GM12865 (cell line): ENCODE results near the gene TRABD2B.

Source experiments
- DNase-seq: peaks from one replicate; pipeline ENCODE4 v3.0.0; 2010; ENCODE audit warnings: low read depth
- H3K4me3 ChIP-seq: 2 replicates; pipeline ENCODE4 v1.5.1; 2011; ENCODE audit warnings: mild to moderate bottlenecking, low read depth, low read length, control low read depth
- TF ChIP-seq, protein P1 (sequence below): IDR thresholded peaks from 2 replicates; pipeline ENCODE4 v1.5.1; 2011; ENCODE audit warnings: low read length, control low read depth, low read depth, inconsistent platforms; ENCODE audit not compliant: insufficient read depth; ENCODE audit errors: missing control alignments

TRABD2B gene

DNA sequence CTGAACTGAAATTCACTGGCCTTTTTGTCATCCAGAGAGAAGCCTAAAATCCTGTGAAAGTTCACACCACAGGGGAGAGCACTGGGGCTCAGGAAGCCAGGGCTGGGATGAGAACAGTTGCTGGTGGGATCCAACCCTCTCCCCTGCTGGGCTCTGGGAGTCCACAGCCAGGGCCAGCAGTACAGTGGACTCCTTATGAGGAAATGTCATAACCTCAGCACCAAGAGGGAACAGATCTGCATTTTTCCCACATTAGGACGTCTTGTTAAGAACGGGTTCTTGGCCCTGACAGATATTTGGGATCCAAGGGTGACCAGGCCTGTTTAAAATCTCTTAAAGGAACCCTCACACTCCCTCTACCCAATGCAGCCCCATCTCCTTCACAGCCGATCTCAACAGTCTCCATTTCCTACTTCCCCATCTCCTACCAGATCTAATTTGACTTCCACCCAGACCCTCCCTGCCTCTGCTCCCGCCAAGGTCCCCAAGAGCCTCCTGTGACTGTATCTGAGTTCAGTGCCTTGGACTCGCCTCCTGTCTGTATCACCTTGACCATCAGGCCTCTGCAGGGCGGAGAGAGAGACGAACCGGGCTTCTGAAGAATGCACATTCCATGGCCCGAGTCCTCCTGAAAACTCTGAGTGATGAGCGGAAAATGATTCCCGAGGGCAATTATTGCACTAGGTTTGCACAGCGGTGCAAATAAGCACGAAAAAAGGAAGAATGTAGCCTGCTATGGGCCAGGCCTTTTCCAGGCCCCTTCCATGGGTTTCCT is 159.9 kb downstream of the TRABD2B start:
- no peak for DNase-seq
- TF ChIP-seq, protein P1, sequence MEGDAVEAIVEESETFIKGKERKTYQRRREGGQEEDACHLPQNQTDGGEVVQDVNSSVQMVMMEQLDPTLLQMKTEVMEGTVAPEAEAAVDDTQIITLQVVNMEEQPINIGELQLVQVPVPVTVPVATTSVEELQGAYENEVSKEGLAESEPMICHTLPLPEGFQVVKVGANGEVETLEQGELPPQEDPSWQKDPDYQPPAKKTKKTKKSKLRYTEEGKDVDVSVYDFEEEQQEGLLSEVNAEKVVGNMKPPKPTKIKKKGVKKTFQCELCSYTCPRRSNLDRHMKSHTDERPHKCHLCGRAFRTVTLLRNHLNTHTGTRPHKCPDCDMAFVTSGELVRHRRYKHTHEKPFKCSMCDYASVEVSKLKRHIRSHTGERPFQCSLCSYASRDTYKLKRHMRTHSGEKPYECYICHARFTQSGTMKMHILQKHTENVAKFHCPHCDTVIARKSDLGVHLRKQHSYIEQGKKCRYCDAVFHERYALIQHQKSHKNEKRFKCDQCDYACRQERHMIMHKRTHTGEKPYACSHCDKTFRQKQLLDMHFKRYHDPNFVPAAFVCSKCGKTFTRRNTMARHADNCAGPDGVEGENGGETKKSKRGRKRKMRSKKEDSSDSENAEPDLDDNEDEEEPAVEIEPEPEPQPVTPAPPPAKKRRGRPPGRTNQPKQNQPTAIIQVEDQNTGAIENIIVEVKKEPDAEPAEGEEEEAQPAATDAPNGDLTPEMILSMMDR = no peak
- H3K4me3 ChIP-seq = no peak overlapping the region

DNA sequence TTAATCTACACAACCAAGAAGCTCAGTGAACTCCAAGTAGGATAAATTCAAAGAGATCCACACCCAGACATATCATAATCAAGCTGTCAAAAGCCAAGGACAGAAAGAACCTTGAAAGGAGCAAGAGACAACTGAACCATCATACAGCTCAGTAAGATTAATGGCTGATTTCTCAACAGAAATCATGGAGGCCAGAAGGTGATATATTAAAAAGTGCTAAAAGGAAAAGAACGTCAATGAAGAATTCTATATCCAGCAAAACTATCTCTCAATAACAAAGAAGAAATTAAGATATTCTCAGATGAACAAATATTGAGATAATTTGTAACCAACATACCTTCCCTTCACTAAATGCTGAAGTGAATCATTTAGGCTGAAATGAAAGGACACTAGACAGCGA is 161.8 kb downstream of the TRABD2B start:
- H3K4me3 ChIP-seq = no peak overlapping the region
- no peak for DNase-seq
- TF ChIP-seq, protein P1 = no peak

GRCh38 chr1:47834326-47834725 is 162.9 kb downstream of the TRABD2B start:
- no peak for DNase-seq
- TF ChIP-seq, protein P1 = no peak

GRCh38 chr1:47830641-47831333 is 166.4 kb downstream of the TRABD2B start:
- H3K4me3 ChIP-seq = no peak overlapping the region
- TF ChIP-seq, protein P1 = no peak
- DNase-seq = no peak

More at GRCh38 chr1:47834326-47834725, 162.9 kb downstream of the TRABD2B start:
- no peak overlapping the region for H3K4me3 ChIP-seq

DNA sequence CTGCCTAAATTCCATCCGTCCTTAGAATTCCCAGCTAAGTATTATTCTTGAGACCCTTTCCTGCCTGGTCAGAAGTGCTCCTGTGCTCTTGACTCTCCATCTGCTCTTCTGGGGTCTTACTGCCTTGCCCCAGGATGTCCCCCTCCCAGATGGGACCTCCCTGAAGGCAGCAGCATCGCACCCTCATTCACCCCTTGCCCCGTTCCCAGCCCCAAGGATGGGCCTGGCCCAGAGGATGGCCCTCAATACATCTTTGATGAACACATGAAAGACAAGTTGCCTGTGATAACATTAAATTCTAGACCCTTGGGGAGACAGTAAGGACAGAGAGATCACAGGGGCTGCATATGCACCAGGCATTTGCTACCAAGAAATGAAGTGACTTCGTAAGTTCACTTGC is 167.2 kb downstream of the TRABD2B start:
- no peak for DNase-seq
- TF ChIP-seq, protein P1 = no peak

DNA sequence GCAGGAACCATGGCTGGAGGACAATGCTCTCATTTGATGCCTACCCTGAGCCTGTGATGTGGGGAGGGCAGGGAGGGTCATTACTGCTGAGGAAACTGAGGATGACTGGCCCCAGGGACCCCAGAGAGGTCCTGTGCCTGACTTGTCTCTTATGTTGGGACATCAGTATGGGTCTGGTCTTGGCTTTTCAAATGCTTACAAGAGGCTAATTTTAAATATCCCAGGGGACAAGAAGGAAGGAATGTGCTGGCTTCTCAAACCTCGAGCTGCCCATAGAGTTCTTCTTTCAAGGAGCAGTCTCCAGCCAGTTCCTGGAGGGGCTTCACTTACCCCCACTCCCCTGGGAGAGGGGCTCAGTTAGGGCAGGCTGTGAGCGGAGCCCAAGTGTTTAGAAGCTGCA is 168.2 kb downstream of the TRABD2B start:
- no peak for DNase-seq
- H3K4me3 ChIP-seq = no peak overlapping the region
- TF ChIP-seq, protein P1 = no peak

More for the DNA sequence above, 167.2 kb downstream of the TRABD2B start:
- H3K4me3 ChIP-seq = no peak overlapping the region

- TF ChIP-seq, protein P1 = no peak
- H3K4me3 ChIP-seq = no peak overlapping the region
- no peak for DNase-seq
Measured at GRCh38 chr1:47827109-47827508, 170.1 kb downstream of the TRABD2B start.
